Measurements from ENCODE around the gene FAM107B.

The FAM107B gene

GRCh38 chr10:14550471-14550981, 224.2 kb downstream of the FAM107B start:
- no peak for DNase-seq

- no peak for DNase-seq
These were observed 225.2 kb downstream of the FAM107B start for GRCh38 chr10:14549496-14549895.

- no peak for DNase-seq
These were observed 225.7 kb downstream of the FAM107B start for GRCh38 chr10:14548970-14549369.

GRCh38 chr10:14548474-14548873, 226.2 kb downstream of the FAM107B start:
- no peak for DNase-seq

- DNase-seq: peak; percentile 29
These were observed 226.9 kb downstream of the FAM107B start for GRCh38 chr10:14547816-14548215.

GRCh38 chr10:14545827-14546226, 228.9 kb downstream of the FAM107B start:
- no peak for DNase-seq

GRCh38 chr10:14543904-14544210, 230.8 kb downstream of the FAM107B start:
- no peak for DNase-seq

- DNase-seq: peak; percentile 50
These were observed 231.4 kb downstream of the FAM107B start for GRCh38 chr10:14543046-14543903.

GRCh38 chr10:14541379-14541778, 233.3 kb downstream of the FAM107B start:
- DNase-seq: no peak

- DNase-seq: no peak
These were observed 234.1 kb downstream of the FAM107B start for GRCh38 chr10:14540611-14541010.

GRCh38 chr10:14540062-14540461, 234.6 kb downstream of the FAM107B start:
- DNase-seq: no peak

- DNase-seq: no peak
These were observed 235.5 kb downstream of the FAM107B start for GRCh38 chr10:14539176-14539575.

GRCh38 chr10:14536241-14537213, 238.2 kb downstream of the FAM107B start:
- peak; percentile 75 for DNase-seq

- DNase-seq: no peak
These were observed 239.1 kb downstream of the FAM107B start for GRCh38 chr10:14535457-14536130.

GRCh38 chr10:14534152-14534551, 240.5 kb downstream of the FAM107B start:
- DNase-seq: no peak

GRCh38 chr10:14533295-14533694, 241.4 kb downstream of the FAM107B start:
- DNase-seq: no peak

GRCh38 chr10:14532473-14533251, 242.0 kb downstream of the FAM107B start:
- DNase-seq: peak; percentile 76

GRCh38 chr10:14531974-14532373, 242.7 kb downstream of the FAM107B start:
- no peak for DNase-seq

- no peak for DNase-seq
These were observed 244.2 kb downstream of the FAM107B start for GRCh38 chr10:14530465-14530864.

- DNase-seq: no peak
These were observed 245.3 kb downstream of the FAM107B start for GRCh38 chr10:14529351-14529750.

- no peak for DNase-seq
These were observed 246.2 kb downstream of the FAM107B start for GRCh38 chr10:14528450-14528849.

- no peak for DNase-seq
These were observed 246.8 kb downstream of the FAM107B start for GRCh38 chr10:14527915-14528314.

All from eye (tissue), 1 donor.